B cell (primary cell): ENCODE data around the gene CRNKL1. TPM values are rescaled to one million over a fixed set of nuclear protein-coding genes. Genes with fewer than 3 reads are reported as not detected.
A peak's percentile ranks its signal among the peaks of the same experiment; 100 is the strongest.

Experiments
- ATAC-seq: fragments of 200-7000 bp; cut with Tn5 transposase; one replicate; pipeline ENCODE4 v1.10.0; 2021; ENCODE audit warnings: low read depth, mild to moderate bottlenecking, moderate number of reproducible peaks, moderate library complexity
- CTCF ChIA-PET: fragments of 350-600 bp; sonication (Branson Sonifier 250); formaldehyde crosslinking; loops from one replicate; lab custom pipeline; 2021; ENCODE audit warnings: antibody characterized with exemption, inconsistent platforms; lab: Charles Lee
- POLR2A ChIA-PET: fragments of 350-600 bp; sonication (Branson Sonifier 250); formaldehyde crosslinking; loops from one replicate; lab custom pipeline; 2021; ENCODE audit warnings: antibody characterized with exemption; lab: Charles Lee
- DNase-seq: peaks from one replicate; pipeline ENCODE4 v3.0.0; 2013
- H2AFZ ChIP-seq: 2 replicates; pipeline ENCODE4 v1.6.1; 2012; ENCODE audit warnings: mild to moderate bottlenecking, low read depth, low read length; ENCODE audit not compliant: insufficient read depth, poor library complexity, severe bottlenecking
- H3K27ac ChIP-seq, 2 donors: 1 replicate in 1 of 2; 2 replicates in 1 of 2; pipeline ENCODE4 v1.5.1; 2012 to 2013; ENCODE audit warnings: low read length in 2 of 2, mild to moderate bottlenecking in 2 of 2, moderate library complexity in 1 of 2
- H3K27me3 ChIP-seq, 4 experiments: fragments of 200-600 bp in 1 of 4; sonication (generic) in 1 of 4; replicated peaks in 1 of 4; 1 replicate in 2 of 4; 2 replicates in 2 of 4; pipeline versions ENCODE4 v1.6.1 to v1.7.0; 2013 to 2016; ENCODE audit warnings: low read length in 3 of 4, mild to moderate bottlenecking in 2 of 4, mixed read lengths in 1 of 4, moderate library complexity in 1 of 4; ENCODE audit not compliant: insufficient read depth in 4 of 4, control insufficient read depth in 3 of 4; ENCODE audit errors: control extremely low read depth in 1 of 4
- H3K36me3 ChIP-seq, 2 experiments: replicated peaks in 1 of 2; 1 replicate in 1 of 2; 2 replicates in 1 of 2; pipeline versions ENCODE4 v1.6.1 to v1.7.1; 2013; ENCODE audit warnings: low read length in 1 of 2; ENCODE audit not compliant: insufficient read depth in 2 of 2, control insufficient read depth in 1 of 2; ENCODE audit errors: control extremely low read depth in 1 of 2, extremely low read depth in 1 of 2
- H3K4me1 ChIP-seq, 2 donors: fragments of 200-600 bp in 1 of 2; sonication (generic) in 1 of 2; 1 replicate in 1 of 2; 2 replicates in 1 of 2; pipeline versions ENCODE4 v1.5.1 to v1.6.1; 2013 to 2017; ENCODE audit warnings: low read length in 2 of 2; ENCODE audit not compliant: control insufficient read depth in 2 of 2, insufficient read depth in 2 of 2
- H3K4me2 ChIP-seq: replicated peaks from 2 replicates; pipeline ENCODE3; 2012; ENCODE audit warnings: mild to moderate bottlenecking, low read depth, low read length; ENCODE audit not compliant: poor library complexity, severe bottlenecking
- H3K4me3 ChIP-seq, 5 experiments: fragments of 200-600 bp in 1 of 5; sonication (generic) in 1 of 5; 1 replicate in 3 of 5; 2 replicates in 2 of 5; pipeline versions ENCODE4 v1.5.1 to v1.7.0; 2011 to 2016; ENCODE audit warnings: low read length in 4 of 5, mild to moderate bottlenecking in 4 of 5, low read depth in 2 of 5, control low read depth in 1 of 5, moderate library complexity in 1 of 5; ENCODE audit not compliant: insufficient read depth in 1 of 5; ENCODE audit errors: control extremely low read depth in 1 of 5, extremely low read depth in 1 of 5
- H3K79me2 ChIP-seq: fragments of 200-600 bp; sonication (generic); one replicate; pipeline ENCODE4 v1.6.0; 2016; ENCODE audit warnings: low read length; ENCODE audit not compliant: control insufficient read depth, insufficient read depth
- H3K9ac ChIP-seq: fragments of 200-600 bp; sonication (generic); 2 replicates; pipeline ENCODE4 v1.6.1; 2017; ENCODE audit warnings: mild to moderate bottlenecking, low read length, moderate library complexity
- H3K9me3 ChIP-seq, 3 donors: one replicate each; pipeline versions ENCODE4 v1.6.1 to v1.7.1; 2013; ENCODE audit warnings: low read length in 2 of 3; ENCODE audit not compliant: control insufficient read depth in 2 of 3, insufficient read depth in 1 of 3; ENCODE audit errors: control extremely low read depth in 1 of 3
- H4K20me1 ChIP-seq: 2 replicates; pipeline ENCODE4 v1.6.0; 2012; ENCODE audit warnings: mild to moderate bottlenecking, low read length; ENCODE audit not compliant: insufficient read depth, control insufficient read depth, poor library complexity, severe bottlenecking
- H3K27ac Mint-ChIP-seq: one replicate; pipeline ENCODE4 v1.8.0; 2021; ENCODE audit warnings: mixed read lengths
- H3K27me3 Mint-ChIP-seq: one replicate; pipeline ENCODE4 v1.8.0; 2021; ENCODE audit warnings: mixed read lengths
- H3K4me1 Mint-ChIP-seq: one replicate; pipeline ENCODE4 v1.8.0; 2021; ENCODE audit warnings: mixed read lengths
- H3K4me3 Mint-ChIP-seq: one replicate; pipeline ENCODE4 v1.8.0; 2021; ENCODE audit warnings: mixed read lengths
- H3K9me3 Mint-ChIP-seq: one replicate; pipeline ENCODE4 v1.8.0; 2022; ENCODE audit warnings: mixed read lengths; ENCODE audit not compliant: insufficient read depth
- CTCF ChIP-seq: fragments of 200-600 bp; IDR thresholded peaks from one replicate; pipeline ENCODE4 v1.8.0; 2022; ENCODE audit warnings: antibody characterized with exemption, mild to moderate bottlenecking
- EZH2 ChIP-seq: IDR thresholded peaks from 2 replicates; pipeline ENCODE4 v1.6.1; 2012; ENCODE audit warnings: borderline replicate concordance, low read depth, mild to moderate bottlenecking, moderate library complexity, low read length; ENCODE audit not compliant: insufficient read depth, poor library complexity, severe bottlenecking
- WGBS: methylation state at CpG from one replicate; pipeline ENCODE4 v1.1.5; 2013; ENCODE audit warnings: missing lambda C conversion rate; ENCODE audit not compliant: insufficient coverage; 5-methylcytosine and 5-hydroxymethylcytosine counted together
- intact Hi-C: fragments of 100-400 bp; cut with micrococcal nuclease; formaldehyde crosslinking; loops from one replicate; pipeline ENCODE4 v1.10.0; 2022
- polyA minus RNA-seq: library from RNA; depleted of rRNA, polyadenylated mRNA; stranded (reverse); fragments of >200 nt; gene quantifications from 2 replicates; pipeline ENCODE4 v1.2.3, GENCODE V29; 2012
- polyA plus RNA-seq: library from polyadenylated mRNA; depleted of rRNA; stranded (reverse); fragments of >200 nt; gene quantifications from 2 replicates; pipeline ENCODE4 v1.2.3, GENCODE V29; 2012
- total RNA-seq, 2 donors: library from RNA; stranded (reverse); fragments of 120-200 nt in 1 of 2; gene quantifications; 1 replicate in 1 of 2; 2 replicates in 1 of 2; pipeline versions ENCODE4 v1.2.3 to v1.2.4, GENCODE V29; 2013 to 2022

The CRNKL1 gene
- total RNA-seq (25.5 and 32.1 TPM in 2 replicates), polyA plus RNA-seq (3.9 and 5.7 TPM in 2 replicates), polyA minus RNA-seq (8.2 and 8.5 TPM in 2 replicates)
- 28.3 TPM for total RNA-seq (2013)

GRCh38 chr20:20052074-20052970, at the start of gene CRNKL1, which contains the start of gene CFAP61:
TSS of gene CRNKL1 (minus strand) at chr20:20052466. CDS start at chr20:20052342, 124 bp downstream.
TSS of gene CFAP61 (plus strand) at chr20:20052532. CDS start at chr20:20056654, 4,122 bp downstream.
- H3K27ac Mint-ChIP-seq: peak within 1 kb of the TSS; percentile 97
- Histone ChIP-seq H3K27ac (peak within 1 kb of the TSS; percentile 78 to 91), H3K79me2 (peaks cover 17% of the 10 kb centered on the region), H4K20me1 (peaks cover 13% of the 10 kb centered on the region), H3K4me2 (peak within 1 kb of the TSS; percentile 78), H3K4me1 (peaks cover 7 to 14% of the 10 kb centered on the region in 2 donors), H3K9ac (peak within 1 kb of the TSS; percentile 95), H3K36me3 (peaks cover 0 to 28% of the 10 kb centered on the region in 2 experiments), H3K27me3 (peaks cover 0 to 9% (median 5%) of the 10 kb centered on the region in 4 experiments), H2AFZ (peak within 1 kb of the TSS; percentile 99), H3K9me3 (no peaks in the 10 kb centered on the region), H3K4me3 (peak within 1 kb of the TSS; percentile 85 to 98 (median 97))
- peak; percentile 99 for DNase-seq
- H3K4me1 Mint-ChIP-seq: peaks cover 23% of the 10 kb centered on the region
- H3K4me3 Mint-ChIP-seq: peak within 1 kb of the TSS; percentile 99
- intact Hi-C loops: loop anchor here (1.0 to 10.0 kb wide), 7 partner anchors 35 to 1545 kb away; partner anchors contain the start of genes NAA20, SEC23B, SMIM26 and XRN2
- H3K27me3 Mint-ChIP-seq: peaks cover 7% of the 10 kb centered on the region
- H3K9me3 Mint-ChIP-seq: no peaks in the 10 kb centered on the region
- under 1% methylated on average over 58 of the region's 67 CpGs for WGBS
- no peak for TF ChIP-seq CTCF
- ChIA-PET POLR2A (interaction anchor here (1.2 to 1.7 kb wide), 2 partner anchors 35 to 1764 kb away, joined by 3 to 12 read pairs; partner anchors contain the start of genes NAA20 and ZNF133), CTCF (interaction anchor here (0.6 to 1.6 kb wide), 4 partner anchors 14 to 390 kb away, joined by 3 to 12 read pairs (median 3); partner anchors contain the start of gene NAA20)
- ATAC-seq: peak; percentile 93

GRCh38 chr20:20100881-20101280, 48.6 kb upstream of the CRNKL1 start:
- Histone ChIP-seq H3K79me2 (no peaks in the 10 kb centered on the region), H3K4me3 (no peak overlapping the region), H3K4me1 (no peaks in the 10 kb centered on the region), H3K27me3 (no peaks in the 10 kb centered on the region), H3K9ac (no peak overlapping the region), H3K9me3 (no peaks in the 10 kb centered on the region), H3K36me3 (no peaks in the 10 kb centered on the region), H4K20me1 (no peaks in the 10 kb centered on the region), H2AFZ (no peak overlapping the region), H3K4me2 (no peak overlapping the region), H3K27ac (no peak overlapping the region)
- Mint-ChIP-seq H3K27me3 (peaks cover 26% of the 10 kb centered on the region), H3K27ac (no peak overlapping the region), H3K4me3 (no peak overlapping the region), H3K4me1 (no peaks in the 10 kb centered on the region), H3K9me3 (no peaks in the 10 kb centered on the region)
- CTCF ChIA-PET: no interaction called here
- POLR2A ChIA-PET: no interaction called here
- no peak for ATAC-seq
- intact Hi-C loops: no loop called here
- TF ChIP-seq EZH2 (no peak), CTCF (no peak)
- no peak for DNase-seq
